ENCODE measurements around the gene SNX5.

DNA sequence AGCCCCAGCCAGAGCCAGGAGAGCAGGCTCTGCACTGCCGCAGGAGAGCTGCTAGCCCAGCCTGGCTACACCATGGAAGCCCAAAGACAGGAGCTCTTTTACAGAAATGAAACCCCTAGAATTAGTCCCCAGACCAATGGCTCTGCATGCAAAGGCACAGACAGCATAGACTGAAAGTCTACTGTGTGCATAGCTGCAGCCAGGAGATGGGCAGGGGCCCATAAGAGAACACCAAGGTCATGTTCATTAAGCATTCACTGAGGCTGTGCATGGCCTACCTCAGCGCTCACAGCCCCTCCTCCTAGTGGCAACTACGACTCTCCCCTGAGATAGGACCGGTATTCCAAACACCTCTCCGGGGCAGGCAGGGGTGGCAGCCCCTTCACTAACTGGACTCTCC, 34.9 kb downstream of the SNX5 start:
- TF ChIP-seq EP300 (IDR thresholded peaks at IDR 0.05; ENCODE audit: borderline replicate concordance) (no peak), REST (IDR thresholded peaks at IDR 0.05; ENCODE audit: low read depth) (no peak), FOXM1 (IDR thresholded peaks at IDR 0.05; ENCODE audit: borderline replicate concordance, low read depth) (no peak), NFIC (IDR thresholded peaks at IDR 0.05) (no peak)
